Middle frontal gyrus (tissue), 1 donor: ENCODE data around the gene PERM1.
"Not testable (repeated sequence)": the region's sequence is repeated elsewhere in the genome, so short reads cannot be mapped to it uniquely, and the experiment has no call there.

Experiments used
- DNase-seq: peaks from one replicate; pipeline ENCODE4 v3.0.0-alpha.2; 2015; ENCODE audit warnings: low spot score; ENCODE audit errors: extremely low spot score

PERM1 gene

GRCh38 chr1:979744-980072 is 2.2 kb downstream of the PERM1 start:
- DNase-seq, result no peak

GRCh38 chr1:978835-979743 is 2.8 kb downstream of the PERM1 start:
- no peak for DNase-seq

DNA sequence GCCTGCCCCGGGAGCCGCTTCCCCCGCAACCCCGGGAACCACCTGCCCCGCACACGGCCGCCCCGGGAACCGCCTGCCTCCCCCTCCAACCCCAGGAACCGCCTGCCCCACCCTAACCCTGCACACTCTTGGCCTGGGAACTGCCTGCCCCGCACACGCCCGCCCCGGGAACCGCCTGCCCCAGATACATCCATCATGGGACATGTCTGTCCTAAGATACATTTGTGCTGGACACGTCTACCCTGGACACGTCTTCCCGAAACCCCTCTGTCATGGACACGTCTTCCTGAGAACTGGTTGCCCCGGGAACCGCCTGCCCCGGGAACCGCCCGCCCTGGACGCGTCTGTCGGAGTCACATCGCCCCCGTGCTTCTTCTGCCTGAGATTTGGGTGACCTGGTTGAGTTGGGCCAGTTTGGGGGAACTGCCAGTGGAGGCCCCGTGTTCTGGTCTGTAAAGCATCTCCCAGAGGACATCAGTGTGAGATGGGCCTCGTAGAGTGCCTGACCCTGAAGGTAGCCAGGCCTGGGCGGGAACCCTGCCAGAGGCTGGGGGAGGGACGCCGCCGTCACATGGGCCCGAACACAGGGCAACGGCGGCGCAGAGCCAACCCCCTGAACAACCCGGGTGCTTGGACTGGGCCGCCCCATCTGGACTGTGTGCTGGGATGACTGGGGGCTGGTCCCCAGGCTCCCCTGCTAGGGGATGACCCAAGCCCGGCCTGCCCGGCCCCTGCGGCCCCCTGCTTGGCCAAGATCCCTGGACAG is 3.6 kb downstream of the PERM1 start:
- no peak for DNase-seq

DNA sequence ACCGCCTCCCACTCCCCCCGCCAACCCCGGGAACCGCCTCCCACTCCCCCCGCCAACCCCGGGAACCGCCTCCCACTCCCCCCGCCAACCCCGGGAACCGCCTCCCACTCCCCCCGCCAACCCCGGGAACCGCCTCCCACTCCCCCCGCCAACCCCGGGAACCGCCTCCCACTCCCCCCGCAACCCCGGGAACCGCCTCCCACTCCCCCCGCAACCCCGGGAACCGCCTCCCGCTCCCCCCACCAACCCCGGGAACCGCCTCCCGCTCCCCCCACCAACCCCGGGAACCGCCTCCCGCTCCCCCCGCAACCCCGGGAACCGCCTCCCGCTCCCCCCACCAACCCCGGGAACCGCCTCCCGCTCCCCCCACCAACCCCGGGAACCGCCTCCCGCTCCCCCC is 5.1 kb downstream of the PERM1 start:
- DNase-seq, result not testable (repeated sequence)

- no peak for DNase-seq
Measured at GRCh38 chr1:975896-976683, 5.8 kb downstream of the PERM1 start.

GRCh38 chr1:975365-975764 is 6.5 kb downstream of the PERM1 start:
- DNase-seq, result no peak

GRCh38 chr1:974687-975328 is 7.1 kb downstream of the PERM1 start:
- DNase-seq, result no peak

- no peak for DNase-seq
Measured at GRCh38 chr1:974293-974640, 7.6 kb downstream of the PERM1 start.

DNA sequence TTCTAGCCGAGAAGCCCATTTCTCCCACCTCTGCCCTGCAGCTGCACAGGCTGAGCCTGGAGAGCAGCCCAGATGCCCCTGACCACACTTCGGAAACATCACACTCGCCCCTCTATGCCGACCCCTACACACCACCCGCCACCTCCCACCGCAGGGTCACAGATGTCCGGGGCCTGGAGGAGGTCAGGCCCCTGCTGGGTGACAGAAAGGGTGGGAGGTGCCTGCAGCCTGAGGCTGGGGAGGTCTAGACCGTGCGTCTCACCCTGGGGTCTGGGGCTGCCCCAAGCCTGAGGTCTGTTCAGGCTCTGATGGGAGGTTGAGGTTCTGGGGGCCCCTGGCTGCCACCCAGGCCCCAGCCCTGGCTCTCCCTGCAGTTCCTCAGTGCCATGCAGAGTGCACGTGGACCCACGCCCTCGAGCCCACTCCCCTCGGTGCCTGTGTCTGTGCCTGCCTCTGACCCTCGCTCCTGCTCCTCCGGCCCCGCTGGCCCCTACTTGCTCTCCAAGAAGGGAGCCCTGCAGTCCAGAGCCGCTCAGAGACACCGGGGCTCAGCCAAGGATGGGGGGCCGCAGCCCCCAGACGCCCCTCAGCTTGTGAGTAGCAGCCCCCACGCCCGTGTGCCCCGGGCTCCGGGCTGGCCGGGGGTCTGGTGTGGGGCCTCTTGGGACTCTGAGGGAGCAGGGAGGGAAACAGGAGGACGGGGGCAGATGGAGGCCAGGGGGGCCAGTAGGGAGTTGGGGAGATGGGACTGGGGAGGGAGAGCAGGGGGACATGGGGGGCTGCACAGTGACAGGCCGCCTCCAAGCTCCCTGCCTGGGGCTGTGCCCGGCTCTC is 8.2 kb downstream of the PERM1 start:
- DNase-seq, result no peak

DNA sequence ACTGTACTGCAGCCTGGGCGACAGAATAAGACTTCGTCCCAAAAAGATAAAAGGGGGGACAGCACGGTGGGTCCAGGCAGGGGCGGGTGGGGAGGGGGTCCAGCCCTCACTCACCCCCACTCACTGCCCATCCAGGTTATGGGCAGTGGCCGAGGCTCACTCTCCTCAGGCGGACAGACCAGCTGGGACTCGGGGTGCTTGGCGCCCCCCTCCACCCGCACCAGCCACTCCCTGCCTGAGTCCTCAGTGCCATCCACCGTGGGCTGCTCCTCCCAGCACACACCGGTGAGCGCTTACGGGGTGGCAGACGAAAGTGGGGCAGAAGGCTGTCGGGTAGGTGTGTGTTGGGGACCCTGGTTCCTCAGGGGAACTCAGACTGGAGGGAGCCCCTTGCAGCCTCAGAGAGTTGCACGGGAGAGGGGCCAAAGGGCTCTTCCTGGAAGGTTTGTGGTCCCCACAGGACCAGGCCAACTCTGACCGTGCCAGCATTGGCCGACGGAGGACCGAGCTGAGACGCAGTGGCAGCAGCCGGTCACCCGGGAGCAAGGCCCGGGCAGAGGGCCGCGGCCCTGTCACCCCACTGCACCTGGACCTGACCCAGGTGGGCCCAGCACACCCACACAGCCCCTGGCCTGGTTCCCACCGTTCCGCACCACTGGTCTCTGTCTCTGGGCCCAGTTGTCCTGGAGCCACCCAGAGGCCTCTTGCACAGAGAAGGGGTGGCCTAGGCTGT is 9.0 kb downstream of the PERM1 start:
- no peak for DNase-seq

DNA sequence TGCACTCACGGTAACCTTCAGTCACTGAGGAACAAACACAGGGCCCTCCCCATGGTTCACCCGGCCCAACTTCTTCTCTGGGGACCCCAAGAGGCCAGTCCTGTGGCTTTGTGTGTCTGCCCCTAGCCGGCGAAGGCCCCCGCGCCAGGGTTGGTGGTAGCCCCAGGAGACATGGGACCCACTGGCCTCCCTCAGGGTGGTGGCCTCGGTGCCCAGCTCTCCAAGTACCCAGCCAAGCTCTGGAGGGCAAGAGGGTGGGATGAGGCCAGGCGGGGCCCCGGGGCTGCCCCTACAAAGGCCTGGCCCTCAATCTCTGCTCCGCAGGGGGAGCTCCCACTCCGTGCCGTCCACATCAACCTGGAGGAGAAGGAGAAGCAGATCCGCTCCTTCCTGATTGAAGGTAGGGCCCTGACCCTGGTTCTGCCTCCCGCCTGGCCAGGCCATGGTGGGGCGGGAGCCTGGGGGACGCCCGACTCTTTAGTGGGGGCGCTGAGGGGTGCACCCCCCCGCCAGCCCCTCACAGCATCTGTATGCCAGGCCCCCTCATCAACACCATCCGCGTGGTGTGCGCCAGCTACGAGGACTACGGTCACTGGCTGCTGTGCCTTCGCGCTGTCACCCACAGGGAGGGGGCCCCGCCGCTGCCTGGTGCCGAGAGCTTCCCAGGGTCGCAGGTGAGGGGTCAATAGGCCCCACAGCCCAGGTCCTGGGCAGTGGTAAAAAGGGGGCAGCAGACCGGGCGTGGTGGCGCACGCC is 10.0 kb downstream of the PERM1 start:
- no peak for DNase-seq

DNA sequence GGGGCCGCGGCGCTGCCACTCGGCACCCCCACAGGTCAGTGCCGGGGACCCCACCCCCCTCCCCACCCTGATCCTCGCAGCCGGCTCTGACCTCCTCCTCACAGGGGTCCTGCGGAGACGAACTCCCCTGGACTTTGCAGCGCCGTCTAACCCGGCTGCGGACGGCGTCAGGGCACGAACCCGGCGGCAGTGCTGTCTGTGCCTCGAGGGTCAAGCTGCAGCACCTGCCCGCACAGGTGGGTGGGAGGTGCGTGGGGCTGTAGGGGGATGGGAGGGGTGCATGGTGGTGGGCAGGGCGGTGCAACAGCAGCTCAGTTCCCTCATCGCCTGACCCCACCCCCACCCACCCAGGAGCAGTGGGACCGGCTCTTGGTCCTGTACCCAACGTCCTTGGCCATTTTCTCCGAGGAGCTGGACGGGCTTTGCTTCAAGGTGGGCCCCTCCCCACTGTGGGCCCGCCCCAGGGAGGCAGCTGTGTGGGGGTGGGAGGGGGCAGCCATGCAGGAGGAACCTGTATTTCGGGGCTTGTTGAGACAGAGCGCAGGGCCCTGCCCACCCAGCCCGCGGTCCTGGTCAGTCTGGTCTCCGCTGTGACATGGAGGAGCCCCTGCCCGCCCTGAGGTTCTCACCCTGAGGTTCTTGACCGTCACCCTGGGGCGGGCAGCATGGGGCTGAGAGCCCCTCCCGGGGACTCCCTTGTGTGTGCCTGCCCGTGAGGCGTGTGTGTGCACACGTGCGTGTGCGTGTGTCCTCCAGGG is 10.7 kb downstream of the PERM1 start:
- DNase-seq, result no peak

- no peak for DNase-seq
Measured at GRCh38 chr1:970242-970972, 11.5 kb downstream of the PERM1 start.

DNA sequence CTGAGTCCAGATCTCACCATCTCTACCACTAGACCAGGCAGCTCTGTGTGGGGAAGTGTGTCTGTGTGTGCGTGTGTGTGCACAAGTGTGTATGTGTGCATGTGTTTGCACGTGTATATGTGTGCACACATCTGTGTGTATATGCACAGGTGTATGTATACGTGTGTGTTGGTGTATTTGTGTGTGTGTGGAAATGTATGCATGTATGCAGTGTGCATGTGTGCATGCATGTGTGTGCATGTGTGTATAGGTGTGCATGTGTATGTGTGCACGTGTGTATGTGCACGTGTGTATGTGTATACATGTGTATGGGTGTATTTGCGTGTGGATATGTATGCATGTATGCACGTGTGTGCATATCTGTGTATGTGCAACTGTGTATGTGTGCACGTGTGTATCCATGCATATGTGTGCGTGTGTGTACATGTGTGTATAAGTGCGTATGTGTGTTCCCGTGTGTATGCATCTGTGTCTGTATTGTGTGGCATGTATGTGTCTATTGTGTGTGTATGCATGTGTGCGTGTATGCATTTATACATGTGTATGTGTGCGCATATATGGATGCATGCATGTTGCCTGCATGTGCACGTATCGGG is 12.5 kb downstream of the PERM1 start:
- DNase-seq, result no peak

- no peak for DNase-seq
Measured at GRCh38 chr1:967466-968343, 14.2 kb downstream of the PERM1 start.

- DNase-seq, result no peak
Measured at GRCh38 chr1:966704-967300, 15.1 kb downstream of the PERM1 start.
